GM10266 (cell line): Measurements from ENCODE around the gene SEMA4D.
"Not testable (repeated sequence)": the region's sequence is repeated elsewhere in the genome, so short reads cannot be mapped to it uniquely, and the experiment has no call there.

Source experiments
- DNase-seq: peaks from one replicate; pipeline ENCODE4 v3.0.0; 2012; ENCODE audit errors: extremely low spot score
- TF ChIP-seq, protein P1 (sequence below): IDR thresholded peaks from 2 replicates; pipeline ENCODE4 v1.5.1; 2012; ENCODE audit warnings: mild to moderate bottlenecking, low read depth; ENCODE audit not compliant: control insufficient read depth, insufficient read depth; ENCODE audit errors: missing control alignments

Gene SEMA4D

DNA sequence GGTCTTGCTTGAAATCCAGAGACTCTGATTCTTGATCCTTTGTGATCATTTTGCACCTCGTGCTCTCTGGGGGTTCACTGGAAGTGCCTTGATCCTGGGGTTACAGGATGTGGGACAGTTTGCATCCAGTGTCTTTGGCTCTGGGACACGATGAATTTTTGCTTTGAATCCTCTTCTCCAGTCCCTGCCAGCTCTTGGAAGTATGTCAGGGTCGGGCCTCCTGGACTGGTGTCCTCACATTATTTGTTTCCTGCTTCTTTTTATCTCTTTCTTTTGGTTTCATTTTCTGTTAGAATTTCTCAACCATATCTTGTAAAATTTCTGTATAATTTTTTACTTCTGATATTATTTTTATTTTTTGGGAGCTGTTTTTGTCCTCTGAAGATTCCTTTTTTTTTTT, 145.5 kb downstream of the SEMA4D start:
- DNase-seq = no peak
- TF ChIP-seq, protein P1, sequence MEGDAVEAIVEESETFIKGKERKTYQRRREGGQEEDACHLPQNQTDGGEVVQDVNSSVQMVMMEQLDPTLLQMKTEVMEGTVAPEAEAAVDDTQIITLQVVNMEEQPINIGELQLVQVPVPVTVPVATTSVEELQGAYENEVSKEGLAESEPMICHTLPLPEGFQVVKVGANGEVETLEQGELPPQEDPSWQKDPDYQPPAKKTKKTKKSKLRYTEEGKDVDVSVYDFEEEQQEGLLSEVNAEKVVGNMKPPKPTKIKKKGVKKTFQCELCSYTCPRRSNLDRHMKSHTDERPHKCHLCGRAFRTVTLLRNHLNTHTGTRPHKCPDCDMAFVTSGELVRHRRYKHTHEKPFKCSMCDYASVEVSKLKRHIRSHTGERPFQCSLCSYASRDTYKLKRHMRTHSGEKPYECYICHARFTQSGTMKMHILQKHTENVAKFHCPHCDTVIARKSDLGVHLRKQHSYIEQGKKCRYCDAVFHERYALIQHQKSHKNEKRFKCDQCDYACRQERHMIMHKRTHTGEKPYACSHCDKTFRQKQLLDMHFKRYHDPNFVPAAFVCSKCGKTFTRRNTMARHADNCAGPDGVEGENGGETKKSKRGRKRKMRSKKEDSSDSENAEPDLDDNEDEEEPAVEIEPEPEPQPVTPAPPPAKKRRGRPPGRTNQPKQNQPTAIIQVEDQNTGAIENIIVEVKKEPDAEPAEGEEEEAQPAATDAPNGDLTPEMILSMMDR = no peak

- TF ChIP-seq, protein P1 = no peak
- no peak for DNase-seq
Observed at GRCh38 chr9:89351584-89352300, 146.2 kb downstream of the SEMA4D start.

DNA sequence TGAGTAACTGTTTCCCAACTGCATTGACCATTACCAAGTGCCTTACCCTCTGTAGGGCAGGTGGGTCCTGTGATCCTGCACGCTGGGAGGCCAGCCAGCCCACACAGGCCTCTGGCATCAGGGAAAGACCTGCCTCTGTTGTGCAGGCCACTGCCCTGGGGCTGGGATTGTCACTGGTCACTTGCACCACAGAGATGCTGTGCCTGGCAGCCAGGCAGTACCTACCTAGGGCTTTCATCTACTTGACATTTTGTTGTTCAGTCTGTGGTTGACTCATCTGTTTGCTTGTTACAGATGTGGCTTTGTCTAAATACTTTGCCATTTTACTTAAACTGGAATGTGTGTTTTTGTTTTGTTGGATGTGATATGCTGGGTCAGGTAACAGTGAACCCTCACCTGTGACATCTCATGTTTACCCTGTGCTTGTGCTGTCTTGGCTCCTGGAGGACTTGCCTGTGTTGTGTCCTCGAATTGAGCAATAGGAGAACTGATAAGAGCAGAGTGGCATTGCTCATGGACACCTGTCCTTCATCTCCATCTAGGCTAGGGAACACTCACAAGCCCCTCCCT, 146.8 kb downstream of the SEMA4D start:
- TF ChIP-seq, protein P1 = no peak

GRCh38 chr9:89349607-89350006, 148.3 kb downstream of the SEMA4D start:
- DNase-seq = no peak
- TF ChIP-seq, protein P1 = no peak

More for the DNA sequence above, 146.8 kb downstream of the SEMA4D start:
- DNase-seq = no peak

DNA sequence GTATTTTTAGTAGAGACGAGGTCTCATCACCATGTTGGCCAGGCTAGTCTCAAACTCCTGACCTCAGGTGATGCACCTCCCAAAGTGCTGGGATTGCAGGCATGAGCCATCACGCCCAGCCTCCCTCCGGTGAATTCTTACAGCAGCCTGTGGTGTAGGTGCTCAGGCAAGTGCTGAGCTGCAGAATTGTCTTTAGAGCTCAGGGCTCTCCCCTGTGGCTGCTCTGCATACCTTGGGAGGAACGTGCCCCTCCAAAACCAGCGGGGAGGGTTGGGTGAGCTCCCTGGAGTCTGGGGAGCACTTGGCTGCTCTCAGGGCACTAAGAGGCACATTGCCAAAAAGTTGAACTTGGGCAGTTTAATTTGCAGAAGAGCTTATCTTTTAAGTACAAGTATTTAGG, 150.3 kb downstream of the SEMA4D start:
- TF ChIP-seq, protein P1 = no peak
- DNase-seq = no peak

DNA sequence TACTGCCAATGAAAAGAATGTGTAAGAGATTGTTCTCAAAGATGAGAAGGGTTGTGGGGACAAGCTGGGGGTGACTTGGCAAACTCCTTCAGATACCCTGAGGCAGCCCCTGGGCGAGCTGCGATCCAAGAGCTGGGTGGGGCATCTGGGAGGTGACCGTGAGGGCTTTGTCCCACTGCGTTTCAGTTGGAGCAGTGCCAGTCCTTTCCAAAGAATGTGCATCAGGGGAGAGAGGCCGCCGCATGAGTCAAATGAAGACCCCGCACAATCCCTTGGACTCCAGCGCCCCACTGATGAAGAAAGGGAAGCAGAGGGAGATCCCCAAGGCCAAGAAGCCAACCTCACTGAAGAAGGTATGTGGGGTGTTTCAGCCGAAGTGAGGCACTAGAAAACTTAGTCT, 151.2 kb downstream of the SEMA4D start:
- no peak for DNase-seq
- TF ChIP-seq, protein P1 = no peak

DNA sequence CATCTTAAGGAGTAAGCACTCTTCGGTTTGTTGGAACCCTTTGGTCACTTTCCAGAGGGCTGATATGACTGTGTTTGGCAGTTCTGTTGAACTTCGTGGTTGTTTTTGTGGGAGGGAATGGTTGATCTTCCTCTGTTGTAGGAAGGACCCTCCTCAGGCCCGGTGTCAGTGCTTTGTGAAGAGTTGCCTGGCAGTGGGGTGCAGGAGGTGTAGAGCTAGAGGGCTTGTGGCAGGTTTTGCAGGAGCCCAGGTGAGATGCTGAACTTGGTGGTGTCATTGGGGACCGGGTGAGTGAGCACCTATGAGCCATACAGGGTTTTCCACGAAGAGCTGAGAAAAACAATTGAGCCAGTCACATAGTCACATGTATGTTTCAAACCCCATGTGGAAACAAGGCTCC, 152.4 kb downstream of the SEMA4D start:
- DNase-seq = no peak
- TF ChIP-seq, protein P1 = no peak

DNA sequence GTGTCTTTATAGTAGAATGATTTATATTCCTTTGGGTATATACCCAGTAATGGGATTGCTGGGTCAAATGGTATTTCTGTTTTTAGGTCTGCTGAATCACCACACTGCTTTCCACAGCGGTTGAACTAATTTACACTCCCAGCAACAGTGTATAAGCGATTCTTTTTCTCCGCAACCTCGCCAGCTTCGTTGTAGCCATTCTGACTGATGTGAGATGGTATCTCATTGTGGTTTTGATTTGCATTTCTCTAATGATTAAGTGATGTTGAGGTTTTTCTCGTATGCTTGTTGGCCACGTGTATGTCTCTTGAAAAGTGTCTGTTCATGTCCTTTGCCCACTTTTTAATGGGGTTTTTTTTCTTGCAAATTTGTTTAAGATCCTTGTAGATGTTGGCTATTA, 154.1 kb downstream of the SEMA4D start:
- DNase-seq = not testable (repeated sequence)
